Activated T-cell treated with anti-CD3 and anti-CD28 coated beads for 48 hours (primary cell): ENCODE results near the gene FCN3.

Source experiments
- DNase-seq: peaks from one replicate; pipeline ENCODE4 v3.0.0-alpha.2; 2020; ENCODE audit warnings: low read depth

Gene FCN3

DNA sequence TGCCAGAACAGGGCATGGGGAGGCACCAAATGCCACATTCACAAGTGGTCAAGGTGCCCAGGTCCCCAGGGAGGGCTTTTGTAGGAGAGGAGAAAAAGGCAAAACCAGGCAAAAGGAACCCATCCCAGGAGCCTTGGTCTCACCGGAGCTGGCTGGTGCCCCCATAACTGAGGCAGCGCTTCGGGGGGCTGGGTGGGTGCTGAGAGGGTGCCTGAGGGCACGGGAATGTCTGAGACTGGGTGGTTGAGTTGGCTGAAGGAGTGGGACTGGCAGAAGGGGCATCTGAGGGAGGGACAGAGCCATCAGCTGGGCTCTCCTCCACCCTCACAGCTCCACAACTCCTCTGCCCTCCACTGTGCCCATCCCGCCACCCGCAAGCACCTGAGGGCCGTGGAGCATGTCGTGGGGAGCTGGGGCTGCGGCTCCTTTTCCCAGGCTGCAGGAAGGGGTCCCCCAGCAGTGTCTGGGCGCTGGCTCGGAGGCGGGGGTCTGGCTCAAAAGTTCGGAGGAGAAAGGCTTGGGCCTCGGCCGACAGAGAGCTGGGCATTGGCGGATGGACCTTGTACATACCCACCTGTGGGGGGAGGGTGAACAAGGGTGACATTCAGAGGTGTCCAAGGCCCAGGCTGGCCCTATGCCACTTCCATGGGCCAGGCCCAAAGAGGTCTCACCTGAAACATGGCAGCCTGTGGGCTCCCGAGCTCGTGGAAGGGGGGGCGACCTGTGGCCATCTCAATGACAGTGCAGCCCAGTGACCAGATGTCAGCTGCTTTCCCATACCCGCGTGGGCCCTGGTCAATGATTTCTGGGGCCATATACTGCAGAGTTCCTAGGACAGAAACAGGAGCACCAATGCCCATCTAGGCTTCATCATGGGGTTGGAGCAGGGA is 16.3 kb downstream of the FCN3 start:
- DNase-seq, result no peak

DNA sequence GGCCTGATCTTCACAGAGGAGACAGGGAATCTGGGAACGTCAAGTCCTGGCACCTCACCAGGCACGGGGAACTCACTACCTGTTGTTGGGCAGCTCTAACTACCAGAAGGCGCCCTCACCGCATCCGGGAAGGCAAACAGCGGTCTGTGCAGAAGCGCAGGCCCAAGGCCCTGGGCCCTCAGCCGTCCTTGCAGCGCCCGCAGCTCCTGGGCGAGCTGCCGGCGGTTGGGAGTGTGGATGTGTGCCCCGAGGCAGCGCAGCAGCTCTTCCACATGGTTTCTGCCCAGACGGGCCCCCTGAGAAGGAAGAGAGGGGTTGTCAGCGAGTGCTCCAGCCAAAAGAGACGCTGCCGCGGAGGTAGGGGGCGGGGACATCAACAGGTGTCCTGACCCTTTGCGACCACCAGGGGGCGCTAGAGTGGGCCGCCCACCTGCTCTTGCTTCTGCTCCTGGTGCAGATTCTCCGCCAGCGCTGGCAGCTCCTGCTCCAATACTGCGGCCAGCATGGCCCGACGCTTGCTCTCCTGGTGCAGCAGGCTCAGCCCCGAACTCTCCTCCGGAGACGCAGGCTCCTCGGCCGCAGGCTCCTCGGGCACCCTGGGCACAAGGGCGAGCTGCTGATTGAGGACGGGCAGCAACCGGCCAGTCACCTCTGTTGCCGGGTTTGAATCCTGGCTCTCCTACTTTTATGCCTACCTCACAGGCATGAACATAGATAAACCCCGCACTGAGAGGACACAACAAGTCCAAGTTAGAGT is 17.2 kb downstream of the FCN3 start:
- peak; percentile 79 for DNase-seq

DNA sequence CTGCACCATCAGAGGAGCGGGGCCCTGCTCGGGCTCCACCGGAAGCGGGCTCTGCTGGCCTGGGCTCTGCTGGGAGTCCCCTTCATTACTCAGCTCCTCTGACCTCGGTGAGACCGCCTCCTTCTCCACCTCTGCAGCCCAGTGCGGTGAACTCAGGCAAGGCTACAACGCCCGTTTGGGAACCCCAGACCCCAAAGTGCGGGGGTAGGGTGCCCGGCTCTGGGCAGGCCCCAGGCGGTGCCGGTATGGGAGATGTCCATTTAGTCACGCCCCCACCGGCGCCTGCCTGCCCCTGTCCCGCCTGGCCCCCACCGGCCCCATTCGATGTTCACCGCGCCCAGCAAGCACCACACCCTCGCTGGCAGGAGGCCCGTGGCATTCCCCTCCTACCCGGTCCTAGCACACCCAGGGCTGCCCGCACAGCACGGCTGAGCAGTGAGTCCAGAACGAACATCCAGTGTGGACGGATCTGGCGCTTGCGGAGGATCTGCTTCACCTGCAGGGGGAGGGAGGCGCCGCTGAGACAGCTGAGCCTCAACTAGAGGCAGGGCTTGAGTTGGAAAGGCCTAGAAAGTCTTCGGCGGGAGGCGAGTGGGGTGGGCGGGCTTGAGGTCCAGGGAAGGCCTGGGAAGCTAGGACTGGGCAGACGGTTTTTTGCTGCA is 17.9 kb downstream of the FCN3 start:
- DNase-seq, result peak; percentile 33

DNA sequence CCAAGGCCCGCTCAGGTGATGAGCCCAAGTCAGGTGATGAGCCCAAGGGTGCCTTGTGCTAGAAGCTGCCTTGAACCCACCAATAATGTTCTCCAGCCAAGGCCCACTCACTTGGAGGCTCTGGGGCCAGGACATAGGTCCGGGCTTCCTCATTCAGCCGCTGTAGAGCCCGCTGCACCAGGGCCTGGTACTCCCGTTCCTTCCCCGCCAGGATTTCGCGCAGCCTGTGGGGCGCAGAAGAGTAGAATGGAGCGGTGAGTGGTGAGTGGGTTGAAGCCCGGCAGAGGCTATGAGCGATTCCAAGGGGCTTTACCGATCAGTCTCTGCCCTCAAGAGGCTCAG is 18.4 kb downstream of the FCN3 start:
- DNase-seq, result no peak

DNA sequence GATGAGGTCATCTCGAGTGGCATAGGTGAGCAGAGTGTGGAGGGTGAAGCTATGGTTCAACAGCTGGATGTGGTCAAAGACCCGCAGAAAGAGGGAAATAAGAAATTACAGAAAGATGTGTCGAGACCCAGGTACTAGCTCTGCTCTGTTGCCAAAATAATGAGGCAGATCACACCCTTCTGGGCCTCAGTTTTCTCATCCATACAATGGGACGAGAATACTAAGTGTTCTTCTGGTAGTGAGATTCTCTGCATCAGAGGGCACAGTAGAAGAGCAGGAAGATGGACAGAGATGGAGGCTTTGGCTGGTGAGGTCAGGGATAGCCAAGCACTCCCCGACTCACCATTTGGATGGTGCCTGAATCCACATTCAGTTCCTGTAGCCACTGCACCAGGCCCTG is 18.9 kb downstream of the FCN3 start:
- no peak for DNase-seq

DNA sequence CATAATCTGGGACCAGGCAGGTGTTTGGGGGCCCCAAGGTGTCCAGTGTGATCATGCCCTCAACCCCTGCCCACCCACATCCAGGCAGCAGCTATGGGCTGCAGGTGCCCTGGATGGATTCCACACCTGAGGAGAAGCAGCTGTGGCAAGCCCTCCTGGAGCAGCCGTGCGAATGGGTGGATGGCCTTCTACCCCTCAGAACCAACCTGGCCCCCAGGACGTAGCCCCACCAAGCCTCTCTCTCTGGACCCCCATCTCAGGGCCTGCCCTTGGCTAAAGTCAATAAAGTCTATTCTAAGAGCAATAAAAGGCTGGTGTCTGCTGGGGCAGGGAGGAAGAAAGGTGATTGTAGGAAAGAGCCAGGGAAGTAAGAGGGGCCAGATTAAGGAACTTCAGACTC is 21.0 kb downstream of the FCN3 start:
- DNase-seq, result no peak

DNA sequence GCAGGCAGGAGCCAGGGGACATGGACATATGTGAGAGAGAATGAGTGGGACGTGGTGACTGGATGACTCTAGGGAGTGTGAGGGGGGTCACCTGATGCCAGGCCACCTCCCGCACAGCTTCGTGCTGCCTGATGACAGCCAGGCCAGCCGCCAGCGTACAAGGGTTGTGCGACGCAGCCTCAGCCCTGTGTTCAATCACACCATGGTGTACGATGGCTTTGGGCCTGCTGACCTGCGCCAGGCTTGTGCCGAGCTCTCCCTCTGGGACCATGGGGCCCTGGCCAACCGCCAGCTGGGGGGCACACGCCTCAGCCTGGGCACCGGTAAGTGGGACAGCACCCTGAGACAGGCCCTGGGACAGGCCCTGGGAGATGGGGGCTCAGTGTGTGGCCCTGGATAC is 21.5 kb downstream of the FCN3 start:
- DNase-seq, result no peak

DNA sequence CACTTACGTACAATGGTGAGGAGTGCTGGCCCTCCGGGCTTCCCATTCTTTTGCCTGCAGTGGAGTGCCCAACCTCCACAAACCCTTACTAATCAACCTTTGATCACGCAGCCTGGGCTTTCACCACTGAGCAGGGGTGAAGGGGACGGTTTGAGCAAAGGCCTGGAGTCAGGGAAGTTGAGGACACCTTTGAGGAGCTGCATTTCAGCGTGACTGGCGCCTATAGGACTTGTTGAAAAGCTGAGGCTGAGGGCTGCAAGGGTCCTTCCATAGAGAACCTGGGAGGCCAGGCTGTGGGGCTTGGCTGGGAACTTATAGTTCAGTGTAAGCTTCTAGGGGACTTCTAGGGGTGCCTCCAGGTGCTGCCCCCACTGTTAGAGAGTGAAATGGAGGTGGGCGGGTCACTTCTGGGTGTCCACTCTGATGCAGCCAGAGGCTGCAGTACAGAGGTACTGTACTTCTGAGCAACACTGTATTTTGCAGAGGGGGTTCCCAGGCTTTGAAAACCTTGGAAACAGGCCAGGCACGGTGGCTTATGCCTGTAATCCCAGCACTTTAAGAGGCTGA is 23.0 kb downstream of the FCN3 start:
- DNase-seq, result no peak

DNA sequence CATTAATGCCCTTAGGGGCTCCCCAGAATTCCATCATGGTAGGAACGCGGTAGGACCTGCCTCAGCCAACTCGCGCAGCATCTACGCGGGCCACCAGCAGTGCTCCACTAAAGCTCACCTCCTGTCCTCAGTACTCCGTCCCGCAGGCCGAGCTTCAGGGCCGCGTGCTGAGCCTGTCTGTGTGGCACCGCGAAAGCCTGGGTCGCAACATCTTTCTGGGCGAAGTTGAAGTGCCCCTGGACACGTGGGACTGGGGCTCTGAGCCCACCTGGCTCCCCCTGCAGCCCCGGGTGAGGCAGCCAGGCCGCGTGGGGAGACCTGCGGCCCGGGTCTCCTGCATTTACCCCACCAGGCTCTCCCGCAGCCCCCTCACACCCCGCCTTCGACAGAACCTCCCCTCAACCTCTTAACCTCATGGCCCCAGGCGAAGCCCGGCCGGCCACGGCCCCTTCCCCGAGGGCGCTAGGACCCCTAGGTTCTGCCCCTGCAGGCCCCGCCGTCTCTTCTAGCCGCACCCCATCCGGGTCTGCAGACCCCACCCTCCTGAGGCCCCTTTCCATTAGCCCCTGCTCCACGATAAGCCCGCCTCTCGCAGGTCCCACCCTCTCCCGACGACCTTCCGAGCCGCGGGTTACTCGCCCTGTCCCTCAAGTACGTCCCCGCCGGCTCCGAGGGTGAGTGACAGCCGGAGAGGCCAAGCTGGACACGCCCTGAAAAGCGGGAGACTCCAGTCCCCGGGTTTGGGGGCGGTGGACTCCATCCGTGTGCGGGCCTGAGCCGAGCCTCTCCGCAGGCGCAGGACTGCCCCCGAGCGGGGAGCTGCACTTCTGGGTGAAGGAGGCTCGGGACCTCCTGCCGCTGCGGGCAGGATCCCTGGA is 23.7 kb downstream of the FCN3 start:
- no peak for DNase-seq

DNA sequence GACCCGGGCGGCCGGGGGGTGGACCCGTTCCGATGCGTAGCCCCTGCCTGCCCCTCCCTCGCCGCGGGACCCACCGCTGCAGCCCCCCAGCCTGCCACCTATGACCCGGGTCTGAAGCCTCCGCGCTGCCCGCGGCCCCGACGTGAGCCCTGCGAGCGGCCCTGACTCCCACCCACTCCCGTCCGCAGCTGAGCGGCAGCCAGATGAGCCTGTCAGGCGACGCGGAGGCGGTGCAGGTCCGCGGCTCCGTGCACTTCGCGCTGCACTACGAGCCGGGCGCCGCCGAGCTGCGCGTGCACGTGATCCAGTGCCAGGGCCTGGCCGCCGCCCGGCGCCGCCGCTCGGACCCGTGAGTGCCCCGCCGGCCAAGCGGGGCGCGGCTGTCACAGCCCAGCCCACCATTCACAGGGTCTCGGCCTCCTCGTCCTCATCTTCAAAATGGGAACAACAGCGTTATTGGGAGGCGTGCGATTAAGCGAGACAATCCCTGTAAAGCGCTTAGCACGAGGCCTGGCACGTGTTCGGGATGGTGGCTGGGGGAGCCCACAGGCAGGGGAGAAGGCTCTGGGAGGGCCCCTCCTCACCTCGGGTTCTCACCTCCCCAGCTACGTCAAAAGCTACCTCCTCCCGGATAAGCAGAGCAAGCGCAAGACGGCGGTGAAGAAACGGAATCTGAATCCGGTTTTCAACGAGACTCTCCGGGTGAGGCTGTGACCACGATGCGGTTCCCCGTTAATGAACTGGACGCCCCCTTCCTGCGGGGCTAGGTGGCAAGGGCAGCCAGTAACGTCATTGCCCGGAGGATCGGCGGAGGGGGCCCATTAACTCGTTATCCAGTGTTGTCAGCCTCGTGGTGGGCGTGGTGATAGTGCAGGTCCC is 24.6 kb downstream of the FCN3 start:
- no peak for DNase-seq

DNA sequence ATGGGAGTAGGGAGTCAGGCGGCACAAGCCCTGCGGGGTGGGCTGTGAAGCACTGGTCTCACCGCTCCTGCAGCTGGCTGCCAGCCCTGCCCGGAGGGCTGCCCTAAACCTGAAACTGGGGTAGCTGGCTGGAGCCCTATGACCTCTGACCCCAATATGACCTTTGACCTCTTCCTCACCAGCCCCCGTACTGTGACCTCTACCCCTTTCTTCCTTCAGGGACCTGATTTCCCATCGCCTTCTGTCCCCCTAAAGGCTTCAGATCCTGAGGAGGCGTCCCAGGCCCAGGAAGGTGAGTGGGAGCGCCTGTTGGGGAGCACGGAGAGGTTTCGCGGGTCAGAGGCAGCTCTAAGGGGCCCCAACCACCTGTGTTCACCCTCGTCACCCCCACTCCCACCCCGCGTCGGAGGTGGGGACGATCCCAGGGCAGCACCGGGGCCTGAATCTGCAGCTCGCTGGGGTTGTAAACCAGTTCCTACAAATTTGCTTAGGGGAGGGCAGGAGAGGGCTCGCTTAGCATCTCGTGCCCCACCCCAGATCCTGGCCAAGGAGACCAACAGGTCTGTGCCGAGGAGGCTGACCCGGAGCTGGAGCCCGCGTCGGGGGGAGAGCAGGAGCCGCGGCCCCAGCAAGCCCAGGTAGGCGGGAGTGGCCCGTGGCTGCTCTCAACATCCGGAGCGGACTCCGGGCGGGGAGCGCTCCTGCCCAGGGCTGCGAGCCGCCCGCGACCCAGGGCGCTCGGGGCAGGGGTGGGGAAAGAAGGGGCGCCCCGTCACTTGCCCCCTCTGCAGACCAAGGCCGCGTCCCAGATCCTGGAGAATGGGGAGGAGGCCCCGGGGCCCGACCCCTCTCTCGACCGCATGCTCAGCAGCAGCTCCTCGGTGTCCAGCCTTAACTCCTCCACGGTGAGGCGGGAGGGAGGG is 25.5 kb downstream of the FCN3 start:
- DNase-seq, result no peak

DNA sequence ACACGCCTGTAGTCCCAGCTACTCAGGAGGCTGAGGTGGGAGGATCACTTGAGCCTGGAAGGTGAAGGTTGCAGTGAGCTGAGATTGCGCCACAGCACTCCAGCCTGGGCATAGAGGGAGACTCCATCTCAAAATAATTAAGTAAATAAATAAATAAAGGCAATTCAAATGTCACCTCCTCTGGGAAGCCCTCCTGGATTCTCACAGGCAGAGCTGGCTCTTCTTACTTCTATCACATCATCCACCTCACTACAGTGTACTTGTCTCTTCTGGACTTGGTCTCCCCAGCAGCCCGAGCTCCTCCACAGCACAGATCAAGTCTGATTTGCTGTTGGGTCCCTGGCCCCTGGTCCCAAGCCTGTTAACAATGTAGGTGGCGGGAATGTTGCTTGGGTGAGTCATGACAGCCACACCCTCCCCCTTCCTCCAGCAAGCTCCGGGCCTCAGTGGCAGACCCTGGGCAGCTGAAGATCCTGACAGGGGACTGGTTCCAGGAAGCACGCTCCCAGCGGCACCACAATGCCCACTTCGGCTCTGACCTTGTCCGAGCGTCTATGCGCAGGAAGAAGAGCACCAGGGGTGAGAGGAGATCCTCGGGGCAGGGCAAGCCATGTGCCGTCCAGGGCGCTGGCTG is 27.5 kb downstream of the FCN3 start:
- no peak for DNase-seq

DNA sequence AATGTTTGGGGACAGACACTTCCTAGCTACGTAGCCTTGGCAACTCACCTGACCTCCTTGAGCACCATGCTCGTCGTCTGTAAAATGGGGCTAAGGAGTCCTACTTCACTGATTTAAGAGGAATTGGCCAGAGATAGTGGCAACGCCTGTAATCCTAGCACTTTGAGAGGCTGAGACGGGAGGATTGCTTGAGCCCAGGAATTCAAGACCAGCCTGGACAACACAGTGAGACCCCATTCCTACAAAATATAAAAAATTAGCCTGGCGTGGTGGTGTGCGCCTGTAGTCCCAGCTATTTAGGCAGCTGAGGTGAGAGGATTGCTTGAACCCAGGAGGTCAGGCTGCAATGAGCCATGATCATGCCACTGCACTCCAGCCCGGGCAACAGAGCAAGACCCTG is 28.3 kb downstream of the FCN3 start:
- no peak for DNase-seq

DNA sequence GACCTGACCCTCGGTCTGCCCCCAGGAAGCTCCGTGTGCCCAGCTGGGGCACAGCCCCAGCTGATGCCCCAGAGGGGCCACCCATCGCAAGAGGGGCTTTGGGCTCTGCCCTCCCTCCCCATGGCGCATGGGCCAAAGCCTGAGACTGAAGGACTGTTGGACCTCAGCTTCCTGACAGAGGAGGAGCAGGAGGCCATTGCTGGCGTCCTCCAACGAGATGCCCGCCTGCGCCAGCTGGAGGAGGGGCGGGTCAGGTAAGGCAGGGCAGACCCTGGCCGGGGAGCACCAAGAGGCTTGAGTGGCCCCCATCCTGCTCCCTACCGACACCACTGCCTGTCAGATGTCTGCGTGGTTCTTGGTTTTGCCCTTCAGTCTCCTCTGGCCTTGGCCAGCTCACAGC is 29.4 kb downstream of the FCN3 start:
- no peak for DNase-seq

DNA sequence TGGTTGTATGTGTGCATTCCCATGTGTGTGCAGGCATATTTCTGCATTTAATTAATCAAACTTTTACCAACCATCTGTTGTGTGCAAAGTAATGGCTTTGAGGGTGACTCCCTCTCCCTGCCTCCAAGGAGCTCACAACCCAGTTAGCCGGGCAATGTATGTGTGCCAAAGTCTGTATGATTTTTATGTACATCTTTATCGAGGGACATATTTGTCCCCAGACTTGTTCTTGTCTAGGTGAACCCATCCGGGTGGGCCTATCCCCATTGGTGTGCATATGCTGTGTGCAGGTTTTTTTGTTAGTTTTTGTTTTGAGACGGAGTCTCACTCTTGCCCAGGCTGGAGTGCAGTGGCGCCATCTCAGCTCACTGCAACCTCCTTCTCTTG is 31.0 kb downstream of the FCN3 start:
- no peak for DNase-seq

DNA sequence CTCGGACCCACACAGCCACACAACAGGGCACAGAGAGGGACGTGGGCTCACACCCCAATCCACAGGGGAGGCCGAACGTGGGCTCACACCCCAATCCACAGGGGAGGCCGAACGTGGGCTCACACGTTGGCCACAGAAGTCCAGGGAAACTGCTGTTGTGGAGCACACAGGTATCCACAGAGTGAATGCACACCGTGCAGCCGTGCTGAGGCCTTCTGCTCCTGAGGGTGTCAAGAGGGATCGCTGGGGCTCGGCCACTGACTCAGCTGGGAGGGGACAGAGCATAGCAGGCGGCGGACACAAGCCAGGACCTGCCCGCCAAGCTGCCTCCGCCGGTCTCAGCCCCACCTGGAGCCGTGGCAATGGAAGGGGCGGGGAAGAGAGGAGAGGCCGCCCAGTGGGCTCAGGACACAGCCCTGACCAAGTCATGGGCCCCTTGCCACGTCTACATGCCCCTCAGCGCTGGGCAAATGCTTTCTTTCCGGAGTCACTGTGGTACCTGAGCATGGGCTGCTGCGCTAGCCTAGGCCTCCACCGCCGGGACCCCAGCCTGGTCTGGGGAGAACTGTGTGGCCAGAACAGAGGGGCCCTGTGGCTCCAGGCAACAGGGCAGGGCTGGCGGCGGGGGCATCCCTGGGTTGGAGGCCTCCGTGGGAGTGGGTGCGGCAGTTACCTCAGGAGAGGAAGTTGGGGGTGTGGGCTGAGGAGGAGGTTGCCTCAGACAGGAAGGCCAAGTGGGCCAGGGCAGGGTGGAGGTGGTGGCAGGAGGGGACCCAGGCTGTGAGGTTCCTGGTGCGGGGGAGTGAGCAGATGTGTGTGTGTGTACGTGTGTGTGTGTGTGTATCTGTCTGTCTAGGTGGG is 31.6 kb downstream of the FCN3 start:
- DNase-seq, result peak; percentile 45

DNA sequence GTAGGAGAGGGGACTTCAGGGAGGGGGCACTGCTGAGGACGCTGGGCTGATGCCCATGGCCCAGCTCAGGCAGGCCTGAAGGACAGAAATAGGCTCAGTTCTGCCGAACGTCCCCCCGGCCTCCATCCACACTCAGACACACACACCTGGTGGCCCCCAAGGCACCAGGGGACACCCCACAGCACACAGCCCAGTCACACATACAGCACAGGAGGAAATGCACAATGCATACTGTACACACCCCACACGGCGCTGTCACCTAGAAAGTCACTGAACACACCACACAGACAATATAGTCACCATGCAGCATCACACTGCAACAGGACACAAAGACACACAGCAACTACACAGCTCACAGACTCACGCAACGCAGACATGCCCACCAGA is 32.2 kb downstream of the FCN3 start:
- no peak for DNase-seq
